ENCODE data around the gene TCF23. TPM values are rescaled to one million over a fixed set of nuclear protein-coding genes. Genes with fewer than 3 reads are reported as not detected.

TCF23 gene
- total RNA-seq, 1 donor from 2014 or later, result not detected

DNA sequence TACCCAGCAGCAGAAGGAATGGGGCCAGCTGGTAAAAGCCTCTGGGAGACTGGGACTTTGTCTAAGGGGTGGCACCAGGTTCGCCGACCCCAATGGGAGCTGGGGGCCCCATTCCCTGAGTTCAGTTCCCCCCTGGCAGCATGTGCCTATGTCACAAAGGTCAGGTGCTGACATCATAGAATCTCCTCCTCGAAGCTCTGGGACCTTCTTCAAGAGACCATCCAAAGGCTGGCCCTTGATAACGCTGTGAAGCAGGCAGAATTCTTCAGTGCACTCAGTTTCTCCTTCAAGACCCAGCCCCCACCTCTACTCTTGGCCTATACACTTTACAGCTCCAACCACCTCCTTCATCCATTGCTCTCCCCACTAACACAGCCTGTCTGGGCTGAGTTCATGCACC lies 9.5 kb upstream of the TCF23 start, which contains the start of gene PRR30:
Gene PRR30 (minus strand): TSS at position 101 of the 400 bp plus-strand sequence. CDS start 1,081 bp downstream, outside the sequence.
- H3K4me3 Mint-ChIP-seq (ENCODE audit: unreplicated experiment), result no peak within 1 kb of the TSS
- TF ChIP-seq, protein P1, sequence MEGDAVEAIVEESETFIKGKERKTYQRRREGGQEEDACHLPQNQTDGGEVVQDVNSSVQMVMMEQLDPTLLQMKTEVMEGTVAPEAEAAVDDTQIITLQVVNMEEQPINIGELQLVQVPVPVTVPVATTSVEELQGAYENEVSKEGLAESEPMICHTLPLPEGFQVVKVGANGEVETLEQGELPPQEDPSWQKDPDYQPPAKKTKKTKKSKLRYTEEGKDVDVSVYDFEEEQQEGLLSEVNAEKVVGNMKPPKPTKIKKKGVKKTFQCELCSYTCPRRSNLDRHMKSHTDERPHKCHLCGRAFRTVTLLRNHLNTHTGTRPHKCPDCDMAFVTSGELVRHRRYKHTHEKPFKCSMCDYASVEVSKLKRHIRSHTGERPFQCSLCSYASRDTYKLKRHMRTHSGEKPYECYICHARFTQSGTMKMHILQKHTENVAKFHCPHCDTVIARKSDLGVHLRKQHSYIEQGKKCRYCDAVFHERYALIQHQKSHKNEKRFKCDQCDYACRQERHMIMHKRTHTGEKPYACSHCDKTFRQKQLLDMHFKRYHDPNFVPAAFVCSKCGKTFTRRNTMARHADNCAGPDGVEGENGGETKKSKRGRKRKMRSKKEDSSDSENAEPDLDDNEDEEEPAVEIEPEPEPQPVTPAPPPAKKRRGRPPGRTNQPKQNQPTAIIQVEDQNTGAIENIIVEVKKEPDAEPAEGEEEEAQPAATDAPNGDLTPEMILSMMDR (IDR thresholded peaks at IDR 0.05; ENCODE audit: partially characterized antibody, unreplicated experiment), result no peak
- no peaks in the 10 kb centered on the region for H3K36me3 Mint-ChIP-seq (ENCODE audit: unreplicated experiment)
- peaks cover 9% of the 10 kb centered on the region for H3K9me3 Mint-ChIP-seq (ENCODE audit: unreplicated experiment)
- no peak for DNase-seq
- peaks cover 11% of the 10 kb centered on the region for H3K27me3 Mint-ChIP-seq (ENCODE audit: unreplicated experiment)
- no peaks in the 10 kb centered on the region for H3K4me1 Mint-ChIP-seq (ENCODE audit: low read depth, unreplicated experiment)
- H3K27ac Mint-ChIP-seq (ENCODE audit: unreplicated experiment), result no peak within 1 kb of the TSS

DNA sequence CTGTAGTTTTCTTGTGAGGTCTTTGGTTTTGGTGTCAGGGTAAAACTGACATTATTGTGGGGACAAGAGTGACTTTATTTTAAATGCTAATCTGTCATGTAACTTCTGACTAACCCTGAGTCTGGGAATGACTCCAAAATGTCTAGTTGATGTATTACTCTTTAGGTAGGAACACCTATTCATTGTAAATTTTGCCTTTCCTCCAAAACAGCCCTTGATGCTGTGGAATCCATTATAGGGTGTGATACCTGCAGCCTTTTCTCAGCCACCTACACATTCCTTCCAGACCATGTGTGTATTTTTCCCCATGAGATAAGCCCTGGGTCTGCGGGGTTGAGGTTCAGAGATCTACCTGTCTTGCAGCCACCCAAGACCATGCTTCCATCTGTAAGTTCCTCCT lies 5.5 kb upstream of the TCF23 start:
- Mint-ChIP-seq H3K4me3 (ENCODE audit: unreplicated experiment) (no peak overlapping the region), H3K27me3 (ENCODE audit: unreplicated experiment) (peaks cover 7% of the 10 kb centered on the region), H3K4me1 (ENCODE audit: low read depth, unreplicated experiment) (no peaks in the 10 kb centered on the region), H3K27ac (ENCODE audit: unreplicated experiment) (no peak overlapping the region), H3K9me3 (ENCODE audit: unreplicated experiment) (peaks cover 6% of the 10 kb centered on the region), H3K36me3 (ENCODE audit: unreplicated experiment) (no peaks in the 10 kb centered on the region)
- DNase-seq, result no peak
- TF ChIP-seq, protein P1 (IDR thresholded peaks at IDR 0.05; ENCODE audit: partially characterized antibody, unreplicated experiment), result no peak

DNA sequence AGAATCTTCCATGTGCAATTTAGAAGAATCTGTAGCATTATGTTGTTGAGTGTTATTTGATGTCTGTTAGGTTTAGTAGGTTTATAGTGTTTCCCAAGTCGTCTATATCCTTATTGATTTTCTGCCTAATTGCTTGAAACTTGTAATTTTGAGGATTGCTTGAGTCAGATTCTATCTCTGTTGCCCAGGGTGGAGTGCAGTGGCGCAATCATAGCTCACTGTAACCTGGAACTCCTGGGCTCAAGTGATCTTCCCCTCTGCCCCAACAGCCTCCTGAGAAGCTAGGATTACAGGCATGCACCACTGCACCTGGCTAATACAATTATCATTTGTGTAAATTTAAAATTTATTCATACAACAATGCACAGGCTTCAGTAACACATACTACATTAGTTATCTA lies 3.1 kb upstream of the TCF23 start:
- Mint-ChIP-seq H3K27me3 (ENCODE audit: unreplicated experiment) (peaks cover 2% of the 10 kb centered on the region), H3K9me3 (ENCODE audit: unreplicated experiment) (peaks cover 2% of the 10 kb centered on the region), H3K36me3 (ENCODE audit: unreplicated experiment) (no peaks in the 10 kb centered on the region), H3K27ac (ENCODE audit: unreplicated experiment) (no peak overlapping the region), H3K4me1 (ENCODE audit: low read depth, unreplicated experiment) (no peaks in the 10 kb centered on the region), H3K4me3 (ENCODE audit: unreplicated experiment) (no peak overlapping the region)
- DNase-seq, result no peak
- TF ChIP-seq, protein P1 (IDR thresholded peaks at IDR 0.05; ENCODE audit: partially characterized antibody, unreplicated experiment), result no peak

DNA sequence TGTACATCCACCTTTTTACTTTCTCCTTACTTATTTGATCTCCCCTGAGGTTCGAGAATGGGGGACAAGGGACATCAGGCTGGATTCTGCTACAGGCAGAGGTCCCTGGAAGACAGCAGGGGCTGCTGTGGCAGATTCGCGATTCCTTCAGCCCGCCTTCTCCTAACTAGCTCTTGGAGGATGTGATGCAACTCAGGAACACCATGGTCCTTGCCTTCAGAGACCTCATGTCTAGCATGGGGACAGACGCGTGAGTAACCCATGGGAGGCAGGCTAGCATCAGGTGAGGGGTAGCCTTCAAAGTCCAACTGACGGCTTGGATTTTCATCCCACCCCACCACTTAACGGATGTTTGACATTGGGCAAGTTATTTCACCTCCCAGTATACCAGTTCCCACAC lies 869 bp upstream of the TCF23 start:
- H3K4me3 Mint-ChIP-seq (ENCODE audit: unreplicated experiment), result no peak overlapping the region
- H3K9me3 Mint-ChIP-seq (ENCODE audit: unreplicated experiment), result peaks cover 2% of the 10 kb centered on the region
- H3K27ac Mint-ChIP-seq (ENCODE audit: unreplicated experiment), result no peak overlapping the region

More for the DNA sequence above, 869 bp upstream of the TCF23 start:
- DNase-seq, result no peak
- TF ChIP-seq, protein P1 (IDR thresholded peaks at IDR 0.05; ENCODE audit: partially characterized antibody, unreplicated experiment), result no peak
- Mint-ChIP-seq H3K4me1 (ENCODE audit: low read depth, unreplicated experiment) (no peaks in the 10 kb centered on the region), H3K27me3 (ENCODE audit: unreplicated experiment) (peaks cover 2% of the 10 kb centered on the region), H3K36me3 (ENCODE audit: unreplicated experiment) (no peaks in the 10 kb centered on the region)
